B cell (primary cell): ENCODE results near the gene CITED4.

ENCODE experiments used
- EZH2 ChIP-seq: IDR thresholded peaks from 2 replicates; pipeline ENCODE4 v1.6.1; 2012; ENCODE audit warnings: borderline replicate concordance, low read depth, mild to moderate bottlenecking, moderate library complexity, low read length; ENCODE audit not compliant: insufficient read depth, poor library complexity, severe bottlenecking
- TF ChIP-seq, protein P1 (sequence below): fragments of 200-600 bp; IDR thresholded peaks from one replicate; pipeline ENCODE4 v1.8.0; 2022; ENCODE audit warnings: antibody characterized with exemption, mild to moderate bottlenecking

DNA sequence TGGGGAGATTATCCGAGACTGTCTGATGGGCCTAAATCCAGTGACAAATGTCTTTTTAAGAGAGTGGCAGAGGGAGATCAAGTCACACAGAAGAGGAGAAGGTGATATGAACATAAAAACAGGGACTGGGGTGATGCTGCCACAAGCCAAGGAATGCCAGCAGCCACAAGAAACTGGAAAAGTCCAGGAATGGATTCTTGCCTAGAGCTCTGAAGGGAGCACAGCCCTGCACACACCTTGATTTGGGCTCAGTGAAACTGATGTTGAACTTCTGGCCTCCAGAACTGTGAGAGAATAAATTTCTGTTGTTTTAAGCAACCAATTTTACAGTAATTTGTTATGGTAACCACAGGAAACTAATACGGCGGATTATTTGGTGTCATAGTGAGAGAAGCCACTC lies 19.5 kb downstream of the CITED4 start:
- TF ChIP-seq, protein P1, sequence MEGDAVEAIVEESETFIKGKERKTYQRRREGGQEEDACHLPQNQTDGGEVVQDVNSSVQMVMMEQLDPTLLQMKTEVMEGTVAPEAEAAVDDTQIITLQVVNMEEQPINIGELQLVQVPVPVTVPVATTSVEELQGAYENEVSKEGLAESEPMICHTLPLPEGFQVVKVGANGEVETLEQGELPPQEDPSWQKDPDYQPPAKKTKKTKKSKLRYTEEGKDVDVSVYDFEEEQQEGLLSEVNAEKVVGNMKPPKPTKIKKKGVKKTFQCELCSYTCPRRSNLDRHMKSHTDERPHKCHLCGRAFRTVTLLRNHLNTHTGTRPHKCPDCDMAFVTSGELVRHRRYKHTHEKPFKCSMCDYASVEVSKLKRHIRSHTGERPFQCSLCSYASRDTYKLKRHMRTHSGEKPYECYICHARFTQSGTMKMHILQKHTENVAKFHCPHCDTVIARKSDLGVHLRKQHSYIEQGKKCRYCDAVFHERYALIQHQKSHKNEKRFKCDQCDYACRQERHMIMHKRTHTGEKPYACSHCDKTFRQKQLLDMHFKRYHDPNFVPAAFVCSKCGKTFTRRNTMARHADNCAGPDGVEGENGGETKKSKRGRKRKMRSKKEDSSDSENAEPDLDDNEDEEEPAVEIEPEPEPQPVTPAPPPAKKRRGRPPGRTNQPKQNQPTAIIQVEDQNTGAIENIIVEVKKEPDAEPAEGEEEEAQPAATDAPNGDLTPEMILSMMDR = no peak
- no peak for TF ChIP-seq EZH2
